NCI-H82 treated with DMSO at 0.1 percent for 48 hours (cell line): Measurements from ENCODE around the gene TMEM132E.

ENCODE experiments used
- DNase-seq: peaks from one replicate; lab custom pipeline; 2025; ENCODE audit not compliant: unreplicated experiment; lab: John Stamatoyannopoulos, UW

The TMEM132E gene

DNA sequence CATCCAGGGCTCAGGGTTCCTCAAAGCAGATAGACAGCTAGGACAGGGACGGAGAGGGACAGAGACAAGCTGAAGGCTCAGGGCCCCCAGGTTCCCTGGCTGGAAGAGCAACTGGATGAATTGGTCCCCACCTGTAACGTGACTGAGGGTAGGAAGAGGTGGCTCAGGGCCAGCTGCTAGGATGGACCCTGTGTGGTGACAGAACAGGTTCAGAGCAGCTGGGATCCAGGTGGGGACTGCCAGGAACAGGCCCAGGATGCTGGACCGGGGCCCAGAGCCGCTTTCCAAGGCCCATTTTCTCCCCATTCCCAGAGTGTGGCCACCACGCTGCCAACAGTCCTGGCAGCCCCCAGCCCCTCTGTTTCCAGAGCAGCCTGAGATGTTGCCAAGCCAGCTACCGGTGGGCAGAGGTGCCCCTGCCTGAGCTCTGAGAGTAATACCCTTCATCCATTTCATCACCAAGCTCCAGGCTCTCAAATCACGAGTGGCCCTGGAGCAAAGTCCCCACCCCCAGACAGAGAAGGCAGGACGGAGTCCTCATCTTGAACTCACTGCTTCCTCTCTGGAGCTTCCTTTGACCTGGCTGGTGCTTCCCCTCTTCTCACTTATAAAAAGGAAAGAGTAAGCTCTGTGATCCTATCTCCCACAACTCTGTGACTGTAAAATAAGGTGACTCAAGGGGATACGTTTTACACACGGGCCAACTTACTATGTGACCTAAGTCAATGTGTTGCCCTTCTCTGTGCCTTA lies 79.6 kb downstream of the TMEM132E start:
- DNase-seq, result no peak

DNA sequence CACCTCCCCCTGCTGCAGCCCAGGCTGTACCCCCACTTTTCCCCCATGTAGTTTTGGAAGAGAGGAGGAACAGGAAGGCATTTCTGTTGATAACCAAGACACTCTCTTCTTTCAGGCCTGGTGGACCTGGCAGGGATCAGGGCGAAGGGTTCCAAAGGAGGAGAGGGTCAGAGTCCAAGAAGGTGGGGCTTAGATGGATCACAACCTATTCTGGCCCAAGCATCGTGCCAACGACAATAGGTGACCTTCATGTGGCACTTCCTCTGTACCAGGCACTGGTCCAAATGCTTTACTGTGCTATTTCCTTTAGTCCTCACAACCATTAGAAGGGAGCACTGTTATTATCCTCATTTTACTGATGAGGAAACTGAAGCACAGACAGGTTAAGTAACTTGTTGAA lies 84.3 kb downstream of the TMEM132E start:
- DNase-seq, result no peak

DNA sequence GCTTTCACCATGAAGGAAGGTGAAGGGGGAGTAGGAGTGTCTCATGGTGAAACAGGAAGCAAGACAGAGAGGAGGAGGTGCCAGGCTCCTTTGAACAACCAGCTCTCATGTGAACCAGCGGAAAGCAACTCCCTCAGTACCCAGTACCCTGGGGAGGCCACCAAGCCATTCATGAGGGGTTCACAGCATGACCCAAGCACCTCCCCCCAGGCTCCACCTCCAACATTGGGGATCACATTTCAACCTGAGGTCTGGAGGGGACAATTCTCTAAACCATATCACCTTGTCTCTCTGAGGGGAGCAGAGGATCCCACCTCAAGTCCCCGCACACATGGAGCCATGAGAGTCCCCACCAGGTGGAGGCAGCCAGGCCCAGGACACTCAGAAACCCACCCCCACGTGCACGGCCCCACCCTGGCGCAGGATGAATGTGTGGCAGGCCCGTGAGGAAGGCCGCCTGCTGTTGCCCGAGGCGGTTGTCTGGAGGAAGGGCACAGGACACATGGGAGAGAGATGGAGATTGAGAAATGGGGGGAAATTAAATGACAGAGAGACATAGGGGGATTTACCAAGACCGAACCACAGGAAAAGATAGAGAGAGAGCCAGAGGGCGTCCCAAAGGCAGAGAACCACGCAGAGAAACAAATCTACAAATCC lies 85.9 kb downstream of the TMEM132E start:
- no peak for DNase-seq

DNA sequence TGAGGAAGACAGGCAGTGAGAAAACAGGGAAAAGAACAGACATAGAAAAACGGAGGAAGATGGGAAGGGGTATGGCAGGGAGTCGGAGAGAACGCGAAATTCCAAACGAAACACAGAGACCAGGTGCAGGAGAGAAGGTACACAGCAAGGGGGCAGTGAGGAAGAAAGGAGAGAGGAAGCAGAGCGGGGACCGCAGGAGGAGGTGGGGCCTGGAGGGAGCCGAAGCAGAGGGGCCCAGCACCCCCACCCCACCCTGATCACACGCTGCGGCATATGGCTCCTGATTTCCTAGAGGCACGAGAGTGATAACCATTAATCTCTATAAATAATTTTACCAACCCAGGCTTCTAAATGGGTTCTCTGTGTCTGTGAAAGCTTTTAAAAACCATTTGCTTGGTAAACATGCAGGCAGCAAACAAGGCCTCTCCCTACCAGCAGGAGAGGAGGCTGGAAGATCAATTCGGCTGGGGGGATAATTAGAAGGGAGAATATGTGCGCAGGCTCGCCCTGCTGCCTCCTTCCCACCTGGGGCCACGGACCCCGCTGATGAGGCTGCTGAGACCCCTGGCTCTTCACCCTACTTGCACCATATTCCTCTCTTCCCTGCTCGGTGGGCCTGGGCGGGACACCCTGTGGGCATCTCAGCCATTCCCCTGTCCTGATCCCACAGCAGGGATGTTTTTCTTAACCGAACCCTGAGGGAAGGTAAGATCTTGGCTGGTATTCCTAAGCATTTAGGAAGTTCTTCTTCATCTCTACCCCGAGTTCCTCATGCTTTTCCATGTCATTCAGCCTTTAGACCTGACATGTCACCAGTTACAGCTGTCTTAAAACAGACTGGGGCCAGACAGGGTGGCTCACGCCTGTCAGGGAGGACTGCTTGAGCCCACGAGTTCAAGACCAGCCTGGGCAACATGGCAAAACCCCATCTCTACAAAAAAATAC lies 86.7 kb downstream of the TMEM132E start:
- DNase-seq, result peak; percentile 46

DNA sequence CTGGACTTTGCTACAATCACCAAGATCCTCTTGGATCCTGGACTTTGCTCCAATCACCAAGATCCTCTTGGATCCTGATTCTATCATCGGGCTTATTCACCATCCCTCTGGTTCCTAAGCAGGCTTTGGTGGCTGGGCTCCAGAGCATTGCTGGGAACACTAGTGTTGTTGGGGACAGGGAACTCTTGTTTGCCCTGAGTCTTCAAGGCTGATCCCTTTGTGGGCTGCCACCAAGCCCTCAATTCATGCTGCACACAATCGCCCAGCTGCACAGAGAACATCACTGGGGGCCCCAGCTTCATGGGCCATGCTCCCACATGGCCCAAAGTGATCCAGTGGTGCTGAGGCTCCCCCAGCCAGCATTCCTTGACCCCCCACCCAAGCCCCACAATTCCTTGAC lies 88.3 kb downstream of the TMEM132E start:
- no peak for DNase-seq

DNA sequence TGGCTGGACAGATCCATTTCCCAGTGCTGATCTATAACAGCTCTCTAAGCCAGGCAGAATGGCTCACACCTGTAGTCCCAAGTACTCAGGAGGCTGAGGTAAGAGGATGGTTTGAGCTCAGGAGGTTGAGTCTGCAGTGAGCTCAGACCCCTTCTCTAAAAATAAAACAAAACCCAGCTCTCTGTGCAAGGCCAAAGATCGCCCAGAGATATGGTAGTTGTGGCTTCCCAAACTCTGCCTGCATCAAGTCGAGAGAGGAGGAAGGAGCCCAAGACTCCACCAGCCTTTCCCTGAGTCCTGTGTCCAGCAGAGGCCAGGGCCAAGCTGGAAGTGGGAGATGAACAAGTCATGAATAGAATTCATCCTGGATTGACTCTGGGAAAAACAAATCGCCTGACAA lies 88.8 kb downstream of the TMEM132E start:
- DNase-seq, result no peak

DNA sequence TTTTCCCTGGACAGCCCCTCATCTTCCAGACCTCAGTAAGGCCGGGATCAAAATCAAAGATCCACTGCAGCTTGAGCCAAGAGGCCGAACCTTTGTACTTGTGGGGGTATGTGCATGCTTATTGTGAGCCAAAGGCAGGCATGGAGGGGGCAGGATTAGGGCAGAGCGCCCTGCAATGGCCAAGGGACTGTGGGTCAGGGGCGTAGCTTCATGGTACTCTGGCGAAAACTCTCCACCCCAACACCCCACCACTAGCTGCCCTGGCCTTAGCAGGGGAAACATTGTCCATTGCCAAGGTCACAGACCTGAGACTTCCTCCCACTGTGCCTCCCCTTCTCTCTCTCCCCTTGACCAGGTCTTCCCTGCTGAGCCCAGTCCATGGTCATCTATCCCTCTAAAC lies 90.1 kb downstream of the TMEM132E start:
- no peak for DNase-seq

DNA sequence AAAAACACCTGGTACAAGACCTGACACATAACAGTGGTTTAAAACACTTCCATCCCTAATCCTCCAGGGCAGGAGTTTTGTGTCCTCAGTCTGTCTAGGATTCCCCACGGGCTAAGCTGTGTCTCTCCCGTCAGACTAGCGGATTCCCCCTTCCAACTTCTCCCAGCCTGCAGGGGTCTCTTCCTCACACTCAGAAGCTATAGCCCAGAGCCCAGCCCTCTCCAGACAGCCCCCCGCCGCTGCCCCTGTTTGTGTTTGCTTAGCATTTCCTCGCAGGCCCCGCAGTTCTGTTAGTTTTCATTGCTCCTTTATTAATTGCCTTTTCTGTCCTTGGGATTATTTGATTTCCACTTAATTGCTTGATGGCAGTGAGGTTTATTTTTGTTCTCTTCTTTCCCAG lies 91.2 kb downstream of the TMEM132E start:
- no peak for DNase-seq

DNA sequence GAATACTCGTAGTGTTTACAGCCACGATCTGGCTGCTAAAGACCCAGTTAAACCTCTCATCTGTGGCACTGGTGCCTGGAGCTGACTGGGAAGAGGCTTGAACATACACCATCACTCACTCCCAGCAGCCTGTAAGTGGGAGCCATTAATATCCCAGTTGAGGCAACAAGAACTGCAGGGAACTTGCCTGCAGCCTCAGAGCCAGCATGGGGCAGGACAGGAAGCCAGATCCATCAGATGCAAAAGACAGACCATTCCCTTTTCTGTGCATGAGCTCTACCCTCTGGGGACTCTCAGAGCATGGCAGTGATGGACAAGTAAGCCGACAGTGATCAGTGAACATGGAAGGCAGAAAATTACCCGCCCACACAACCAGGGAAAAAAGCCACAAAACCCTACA lies 91.8 kb downstream of the TMEM132E start:
- DNase-seq, result no peak

DNA sequence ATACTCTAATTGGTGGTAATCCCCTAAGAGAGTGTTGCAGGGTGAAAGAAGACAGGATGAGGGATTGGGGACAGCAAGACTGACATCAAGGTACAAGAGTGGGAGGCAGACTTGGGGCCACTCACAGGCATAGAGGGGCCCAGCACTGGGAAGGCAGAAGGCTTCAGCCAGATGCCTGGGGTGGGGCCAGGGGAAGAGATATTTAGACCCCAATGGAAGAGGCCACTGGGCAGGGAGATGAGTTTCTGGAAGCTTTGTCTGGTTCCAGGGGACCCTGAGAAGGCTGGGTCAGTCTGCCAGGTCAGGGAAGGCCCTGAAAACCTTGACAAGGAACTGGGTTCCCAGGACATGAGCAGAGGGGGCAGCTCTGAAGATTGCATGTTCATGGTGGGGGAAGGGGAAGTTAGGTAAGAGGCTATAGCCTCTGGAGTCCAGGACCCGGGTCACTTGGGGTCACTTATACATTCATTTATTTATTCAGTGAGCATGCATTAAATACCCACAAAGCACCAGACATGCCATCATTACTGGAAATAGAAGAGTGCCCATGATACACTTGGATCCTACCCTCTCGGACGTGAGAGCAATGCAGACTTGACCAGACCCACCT lies 92.9 kb downstream of the TMEM132E start:
- no peak for DNase-seq

DNA sequence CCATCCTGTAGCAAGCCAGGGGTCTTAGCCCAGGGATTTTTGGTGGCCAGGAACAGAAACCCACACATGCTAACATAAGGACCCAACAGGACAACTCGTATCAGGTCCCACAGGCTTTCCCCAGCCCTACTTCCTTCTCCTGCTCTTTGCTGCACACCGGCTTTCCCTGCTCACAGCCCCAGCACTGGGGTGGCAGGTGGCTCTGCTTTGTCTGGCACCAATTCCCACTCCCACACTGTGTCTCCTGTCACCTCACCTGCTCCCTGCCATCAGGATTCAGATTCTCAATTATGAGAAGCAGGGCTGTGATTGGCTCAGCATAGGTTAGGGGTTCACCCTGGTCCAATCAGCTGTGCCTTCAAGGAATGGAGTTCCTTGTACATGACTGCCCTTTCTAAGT lies 94.1 kb downstream of the TMEM132E start:
- no peak for DNase-seq

DNA sequence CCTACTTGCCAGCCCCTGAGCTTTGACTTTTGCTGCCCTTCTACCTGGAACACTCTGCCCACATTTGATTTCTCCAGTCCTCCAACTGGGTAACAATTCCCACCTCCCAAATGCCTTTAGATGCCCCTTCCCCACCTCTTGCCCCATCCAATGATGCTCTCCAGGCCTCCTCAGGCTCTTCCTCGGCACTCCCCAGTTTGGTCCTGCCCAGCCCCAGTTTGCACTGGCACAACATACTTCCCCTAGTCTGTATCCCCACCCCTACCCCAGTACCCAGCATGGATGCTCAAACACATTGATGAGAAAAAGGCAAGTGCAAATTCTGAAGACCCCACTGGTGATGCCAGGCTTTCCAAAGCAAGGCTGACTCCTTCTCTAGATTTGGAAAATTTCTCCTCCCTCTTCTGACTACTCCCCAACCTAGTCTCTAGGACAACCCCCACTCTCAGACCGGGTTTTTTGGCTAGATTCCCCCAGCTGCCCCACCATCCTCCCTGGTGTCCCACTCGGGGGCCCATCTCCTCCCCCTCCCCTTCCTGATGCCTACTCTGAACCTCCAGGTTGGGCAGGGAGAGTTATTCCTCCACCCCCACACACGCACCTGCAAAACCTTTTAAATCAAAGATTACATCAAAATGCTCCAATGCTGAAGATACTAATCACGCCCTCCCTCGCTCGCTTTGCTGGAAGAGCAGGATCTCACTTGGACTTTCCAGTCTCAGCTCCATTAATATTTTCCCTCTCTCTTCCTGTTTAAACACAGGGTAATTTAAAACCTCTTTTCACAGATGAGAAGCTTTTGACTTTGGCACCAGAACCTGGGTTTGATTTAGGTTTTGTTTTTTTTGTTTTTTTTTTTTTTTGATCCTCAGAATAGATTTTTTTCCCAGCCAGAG lies 94.9 kb downstream of the TMEM132E start:
- DNase-seq, result no peak

DNA sequence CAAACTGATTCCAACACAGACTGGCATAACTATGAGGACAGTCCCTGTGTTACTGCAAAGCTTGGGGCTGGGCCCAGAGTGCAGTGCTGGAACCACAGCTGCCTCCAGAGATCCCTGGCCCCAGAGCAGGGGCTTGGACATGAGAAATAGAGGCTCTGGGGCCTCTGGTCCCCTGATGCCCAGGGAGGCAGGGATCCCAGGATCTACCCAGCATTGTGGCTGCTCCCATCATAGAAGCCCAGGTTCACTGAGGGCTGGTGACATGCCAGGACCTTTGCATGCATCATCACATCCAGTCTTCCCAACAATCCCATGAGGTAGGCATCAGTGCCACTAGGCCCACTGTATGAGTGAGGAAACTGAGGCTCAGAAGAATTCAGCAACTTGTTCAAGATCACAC lies 95.8 kb downstream of the TMEM132E start:
- DNase-seq, result no peak

DNA sequence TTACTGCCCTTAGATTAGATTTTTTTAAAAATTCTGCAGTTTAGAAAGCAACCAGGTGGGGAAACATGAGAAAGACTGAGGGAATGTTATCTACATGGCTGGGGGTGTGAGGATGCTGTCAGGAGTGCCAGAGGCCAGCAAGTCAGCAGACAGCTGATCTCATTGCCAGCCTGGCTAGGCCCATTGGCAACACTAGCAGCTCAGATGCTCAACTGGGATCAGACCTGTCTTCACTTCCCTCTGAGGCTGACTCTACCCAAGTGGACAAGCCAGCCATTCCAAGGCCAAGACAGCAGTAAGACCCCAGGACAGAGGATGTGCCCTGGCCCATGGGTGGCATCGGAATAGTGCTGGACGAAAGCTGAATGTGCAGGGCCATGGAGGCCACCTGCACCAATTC lies 96.2 kb downstream of the TMEM132E start:
- no peak for DNase-seq

DNA sequence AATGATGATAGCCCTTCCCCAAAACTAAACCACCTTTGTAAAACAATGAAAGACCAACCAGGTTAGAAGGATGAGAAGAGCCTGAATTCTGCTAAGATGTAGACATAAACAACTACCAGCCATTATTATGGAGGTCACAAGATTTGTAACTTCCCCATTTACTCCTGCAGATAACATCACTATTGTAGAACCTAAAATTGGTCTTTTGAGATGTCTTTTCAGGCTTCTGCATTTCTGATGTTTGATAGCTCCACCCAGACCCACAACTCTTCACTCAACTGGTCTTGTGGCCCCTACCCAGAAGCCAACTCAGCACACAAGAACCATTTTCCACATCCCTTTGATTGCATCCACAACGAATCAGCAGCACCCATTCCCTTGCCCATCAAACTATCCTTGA lies 100.8 kb downstream of the TMEM132E start:
- no peak for DNase-seq

DNA sequence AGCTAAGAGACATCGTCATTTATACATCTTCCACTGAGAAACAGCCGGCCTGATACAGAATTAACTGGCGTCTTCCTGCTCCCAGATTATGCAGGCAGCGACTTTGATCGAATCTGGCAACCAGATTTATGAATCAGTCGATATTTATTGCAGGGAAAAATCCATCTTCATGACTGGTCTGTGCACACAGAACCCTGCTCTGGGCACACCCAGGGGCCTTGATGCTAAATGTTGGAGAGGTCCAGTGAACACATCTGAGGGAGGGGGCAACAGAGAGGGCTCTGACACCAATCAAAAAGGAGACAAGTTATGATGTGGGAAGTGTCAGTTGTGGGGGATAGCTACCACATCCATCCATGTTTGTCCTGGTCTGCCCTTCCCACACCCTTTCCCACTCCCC lies 102.9 kb downstream of the TMEM132E start:
- DNase-seq, result no peak

DNA sequence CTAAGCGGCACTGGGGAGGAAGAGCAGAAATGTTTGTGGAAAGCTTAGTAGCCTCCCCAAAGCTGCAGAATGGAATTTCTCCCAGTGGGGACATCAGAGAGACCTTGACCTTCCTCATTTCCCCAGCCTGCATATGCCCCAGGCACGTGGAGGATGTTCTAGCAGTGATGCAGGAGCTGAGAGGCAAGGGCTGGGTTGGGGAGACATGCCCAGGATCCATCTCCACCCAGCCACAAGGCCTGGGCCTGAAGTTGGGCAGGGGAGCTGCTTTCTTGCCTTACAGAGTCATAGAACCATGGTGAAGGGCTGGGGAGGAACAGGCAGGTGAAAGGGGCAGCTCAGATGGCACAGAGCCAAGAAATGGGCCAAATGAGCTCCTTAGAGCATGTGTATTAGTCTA lies 104.0 kb downstream of the TMEM132E start:
- DNase-seq, result no peak
